ENCODE data around the gene PPP1R1C. TPM values are rescaled to one million over a fixed set of nuclear protein-coding genes. Genes with fewer than 3 reads are reported as not detected.

PPP1R1C gene
- total RNA-seq, 1 experiment from 2014 or later, result 4.0 TPM

DNA sequence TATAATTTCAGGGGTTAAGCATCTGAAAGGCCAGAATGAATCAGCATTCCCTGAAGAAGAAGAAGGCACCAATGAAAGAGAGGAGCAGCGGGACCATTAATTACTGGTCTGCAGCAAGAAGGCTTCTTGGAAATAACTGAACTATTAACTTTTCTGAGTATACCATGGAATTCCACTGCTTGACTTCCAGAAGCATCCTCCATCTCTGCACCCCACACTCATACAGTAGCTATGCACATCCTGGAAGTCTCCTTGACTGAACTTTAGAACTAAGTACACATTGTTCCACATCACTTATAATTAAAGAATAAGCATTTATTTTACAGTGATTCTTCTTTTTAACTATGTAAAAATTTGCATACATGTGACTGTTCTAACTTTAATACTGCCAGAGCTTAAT is 131.5 kb downstream of the PPP1R1C start:
- Histone ChIP-seq H3K4ac (ENCODE audit: low read depth, low read length) (no peak overlapping the region), H3K23me2 (ENCODE audit: insufficient read length, low read depth, low read length, poor library complexity, severe bottlenecking) (no peaks in the 10 kb centered on the region), H3K4me1 (ENCODE audit: insufficient read depth, low read length) (no peaks in the 10 kb centered on the region), H3K9me3 (ENCODE audit: control insufficient read depth, low read depth, low read length) (no peaks in the 10 kb centered on the region), H3K14ac (ENCODE audit: insufficient read depth, low read length) (no peak overlapping the region), H3K4me2 (ENCODE audit: insufficient read depth, insufficient read length, low read length) (no peak overlapping the region), H4K8ac (replicated peaks; ENCODE audit: insufficient read length, low read depth, low read length) (no peak overlapping the region), H3K56ac (ENCODE audit: insufficient read length, low read depth, low read length) (no peak overlapping the region), H4K5ac (ENCODE audit: insufficient read length, low read depth, low read length) (no peak overlapping the region), H2BK15ac (ENCODE audit: low read depth, low read length) (no peak overlapping the region), H2AFZ (ENCODE audit: low read length) (no peak overlapping the region), H2BK12ac (ENCODE audit: insufficient read length, low read depth, low read length) (no peak overlapping the region), H3K9ac (ENCODE audit: extremely low read depth, insufficient read length, low read length) (no peak overlapping the region), H3K79me1 (ENCODE audit: insufficient read depth, low read depth, low read length, poor library complexity, severe bottlenecking) (no peaks in the 10 kb centered on the region), H3K27me3 (ENCODE audit: insufficient read depth, low read length) (no peaks in the 10 kb centered on the region), H3K23ac (ENCODE audit: insufficient read length, low read depth, low read length) (no peak overlapping the region), H3K79me2 (ENCODE audit: insufficient read depth, low read length) (no peaks in the 10 kb centered on the region), H2BK20ac (ENCODE audit: low read depth, low read length, poor library complexity, severe bottlenecking) (no peak overlapping the region), H3K18ac (ENCODE audit: insufficient read length, low read depth, low read length) (no peak overlapping the region), H2BK120ac (ENCODE audit: low read depth, low read length, poor library complexity, severe bottlenecking) (no peak overlapping the region), H4K20me1 (ENCODE audit: control insufficient read depth, insufficient read depth, insufficient read length) (no peaks in the 10 kb centered on the region), H2BK5ac (ENCODE audit: insufficient read length, low read length) (no peak overlapping the region), H3K27ac (ENCODE audit: insufficient read length, low read depth, low read length) (no peak overlapping the region), H4K91ac (ENCODE audit: insufficient read length, low read depth, low read length) (no peak overlapping the region), H3T11ph (ENCODE audit: low read length) (no peak overlapping the region), H2AK5ac (ENCODE audit: insufficient read length, low read length) (no peak overlapping the region)
- TF ChIP-seq, protein P1, sequence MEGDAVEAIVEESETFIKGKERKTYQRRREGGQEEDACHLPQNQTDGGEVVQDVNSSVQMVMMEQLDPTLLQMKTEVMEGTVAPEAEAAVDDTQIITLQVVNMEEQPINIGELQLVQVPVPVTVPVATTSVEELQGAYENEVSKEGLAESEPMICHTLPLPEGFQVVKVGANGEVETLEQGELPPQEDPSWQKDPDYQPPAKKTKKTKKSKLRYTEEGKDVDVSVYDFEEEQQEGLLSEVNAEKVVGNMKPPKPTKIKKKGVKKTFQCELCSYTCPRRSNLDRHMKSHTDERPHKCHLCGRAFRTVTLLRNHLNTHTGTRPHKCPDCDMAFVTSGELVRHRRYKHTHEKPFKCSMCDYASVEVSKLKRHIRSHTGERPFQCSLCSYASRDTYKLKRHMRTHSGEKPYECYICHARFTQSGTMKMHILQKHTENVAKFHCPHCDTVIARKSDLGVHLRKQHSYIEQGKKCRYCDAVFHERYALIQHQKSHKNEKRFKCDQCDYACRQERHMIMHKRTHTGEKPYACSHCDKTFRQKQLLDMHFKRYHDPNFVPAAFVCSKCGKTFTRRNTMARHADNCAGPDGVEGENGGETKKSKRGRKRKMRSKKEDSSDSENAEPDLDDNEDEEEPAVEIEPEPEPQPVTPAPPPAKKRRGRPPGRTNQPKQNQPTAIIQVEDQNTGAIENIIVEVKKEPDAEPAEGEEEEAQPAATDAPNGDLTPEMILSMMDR (conservative IDR thresholded peaks at IDR 0.05), result no peak
- Mint-ChIP-seq H3K4me1 (peaks cover 4% of the 10 kb centered on the region in 2 experiments; a peak in 2 of 4 replicates), H3K36me3 (ENCODE audit: insufficient read depth in 1 of 3, low read depth in 3 of 3) (no peaks in the 10 kb centered on the region), H3K27me3 (ENCODE audit: low read depth) (no peaks in the 10 kb centered on the region), H3K4me3 (no peak overlapping the region), H3K9me3 (no peaks in the 10 kb centered on the region), H3K27ac (no peak overlapping the region)
- WGBS (ENCODE audit: extremely low coverage, insufficient read length, low lambda C conversion rate), result no CpG with 5 or more reads among the region's 1 CpG
- no peak for DNase-seq
